K562 (cell line): ENCODE measurements around the gene PRKD2. TPM values are rescaled to one million over a fixed set of nuclear protein-coding genes. Genes with fewer than 3 reads are reported as not detected.

ENCODE experiments used
- BCL6 ChIP-seq: fragments of 250-450 bp; sonication (Bioruptor Pico); IDR thresholded peaks from 2 replicates; pipeline ENCODE4 v1.4.0; 2020
- CTBP1 ChIP-seq: fragments of 450-650 bp; IDR thresholded peaks from 2 replicates; pipeline ENCODE4 v1.6.1; 2016; ENCODE audit warnings: borderline replicate concordance
- ELF1 ChIP-seq: fragments of 200-800 bp; sonication (Bioruptor generic); IDR thresholded peaks from 2 replicates; pipeline ENCODE4 v1.6.1; 2016; ENCODE audit warnings: missing genetic modification characterization, missing compliant biosample characterization
- HMGN3 ChIP-seq: IDR thresholded peaks from 2 replicates; pipeline ENCODE4 v1.6.1; 2011; ENCODE audit warnings: borderline replicate concordance, low read depth, mild to moderate bottlenecking, mixed read lengths, low read length; ENCODE audit not compliant: insufficient read length; ENCODE audit errors: extremely low read depth
- HSF4 ChIP-seq: fragments of 250-450 bp; sonication (Bioruptor Pico); IDR thresholded peaks from 2 replicates; pipeline ENCODE4 v2.1.2; 2022; ENCODE audit warnings: mild to moderate bottlenecking, moderate library complexity, borderline replicate concordance
- NR2F6 ChIP-seq: fragments of 450-650 bp; formaldehyde crosslinking; IDR thresholded peaks from 2 replicates; pipeline ENCODE4 v1.4.0; 2020; ENCODE audit warnings: mild to moderate bottlenecking
- ZNF133 ChIP-seq: fragments of 250-450 bp; sonication (Bioruptor Pico); IDR thresholded peaks from 2 replicates; pipeline ENCODE4 v1.4.0; 2020; ENCODE audit warnings: mild to moderate bottlenecking
- ZNF140 ChIP-seq: fragments of 250-450 bp; sonication (Bioruptor Pico); IDR thresholded peaks from 2 replicates; pipeline ENCODE4 v1.8.0; 2021; ENCODE audit warnings: moderate library complexity, mild to moderate bottlenecking, inconsistent platforms
- ZNF561 ChIP-seq: fragments of 450-650 bp; formaldehyde crosslinking; conservative IDR thresholded peaks from 2 replicates; pipeline ENCODE4 v1.4.0; 2020; ENCODE audit warnings: mild to moderate bottlenecking, moderate library complexity
- polyA plus RNA-seq, 8 experiments: library from polyadenylated mRNA; depleted of rRNA in 4 of 8; stranded (reverse) in 5 of 8; unstranded in 3 of 8; fragments of >200 nt; fragmentation: Nextera tagmentation in 2 of 8; fragmentation: Illumina TruSeq in 1 of 8; extraction: Ambion mirVana in 2 of 8; extraction: Trizol in 1 of 8; gene quantifications; 2 replicates each; pipeline versions ENCODE4 v1.2.1 to v1.2.3, GENCODE V29; 2011 to 2014; ENCODE audit warnings: inconsistent platforms in 1 of 8, missing spikeins in 1 of 8
- total RNA-seq, 7 experiments: library from RNA; depleted of rRNA in 6 of 7; stranded (reverse); fragments of >200 nt in 6 of 7; fragmentation: Illumina TruSeq in 2 of 7; extraction: Trizol in 2 of 7; gene quantifications; 2 replicates each; pipeline versions ENCODE4 v1.2.1 to v1.2.3, GENCODE V29; 2011 to 2021; ENCODE audit warnings: low replicate concordance in 1 of 7
- TF ChIP-seq, protein P1 (sequence below): sonication (generic); formaldehyde crosslinking; IDR thresholded peaks from 2 replicates; pipeline ENCODE4 v1.8.0; 2022; ENCODE audit warnings: missing genetic modification reagents, mild to moderate bottlenecking, moderate library complexity, borderline replicate concordance

The PRKD2 gene
- total and polyA plus RNA-seq, 9 of the 15 experiments (the other 6 are each of a cell fraction or from before 2014, with no cell fraction given) = 1.8 to 60.0 (median 15.0) TPM

- TF ChIP-seq HMGN3 (no peak), ZNF140 (CRISPR knock-in tag) (no peak), NR2F6 (no peak), ELF1 (peak; percentile 65; the same call in 1 of the 2 replicates), ZNF561 (CRISPR knock-in tag) (no peak), CTBP1 (no peak; the same call in 1 of the 2 replicates), BCL6 (CRISPR knock-in tag) (no peak), HSF4 (CRISPR knock-in tag) (no peak), ZNF133 (CRISPR knock-in tag) (no peak)
- TF ChIP-seq, protein P1, sequence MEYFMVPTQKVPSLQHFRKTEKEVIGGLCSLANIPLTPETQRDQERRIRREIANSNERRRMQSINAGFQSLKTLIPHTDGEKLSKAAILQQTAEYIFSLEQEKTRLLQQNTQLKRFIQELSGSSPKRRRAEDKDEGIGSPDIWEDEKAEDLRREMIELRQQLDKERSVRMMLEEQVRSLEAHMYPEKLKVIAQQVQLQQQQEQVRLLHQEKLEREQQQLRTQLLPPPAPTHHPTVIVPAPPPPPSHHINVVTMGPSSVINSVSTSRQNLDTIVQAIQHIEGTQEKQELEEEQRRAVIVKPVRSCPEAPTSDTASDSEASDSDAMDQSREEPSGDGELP (CRISPR knock-in tag) = peak; percentile 77
Measured at GRCh38 chr19:46678110-46678732, 38.7 kb downstream of the PRKD2 start (continued).
